GM12878 (cell line): ENCODE measurements around the gene CYP2C18. TPM values are rescaled to one million over a fixed set of nuclear protein-coding genes. Genes with fewer than 3 reads are reported as not detected.

Experiments
- ATAC-seq: fragments of 200-7000 bp; cut with Tn5 transposase; 3 replicates; pipeline ENCODE4 v1.9.1; 2020; ENCODE audit warnings: mild to moderate bottlenecking, moderate library complexity
- BruUV-seq: library from RNA; stranded (reverse); fragments of 400-500 nt; replicated peaks from 2 replicates; lab custom pipeline; 2021; lab: Mats Ljungman, UMichigan
- CTCF ChIA-PET: fragments of 300-600 bp; sonication (Branson Sonifier 250); formaldehyde crosslinking; extraction: SDS; loops from one replicate; lab custom pipeline; 2021; ENCODE audit warnings: inconsistent platforms; lab: Yijun Ruan, JAX
- POLR2A ChIA-PET: fragments of 350-600 bp; formaldehyde crosslinking; extraction: SDS; loops from one replicate; lab custom pipeline; 2021; ENCODE audit warnings: inconsistent platforms; lab: Charles Lee
- RAD21 ChIA-PET: fragments of 300-600 bp; sonication (Branson Sonifier 250); formaldehyde crosslinking; loops from one replicate; lab custom pipeline; 2023; ENCODE audit warnings: antibody characterized with exemption; ENCODE audit not compliant: unreplicated experiment; lab: Charles Lee
- SMC1A ChIA-PET: fragments of 300-600 bp; sonication (Branson Sonifier 250); formaldehyde crosslinking; loops from one replicate; lab custom pipeline; 2023; ENCODE audit not compliant: unreplicated experiment, uncharacterized antibody; lab: Charles Lee
- DNase-seq: peaks from one replicate; pipeline ENCODE4 v3.0.0-alpha.2; 2011; ENCODE audit warnings: low read depth, low spot score
- FAIRE-seq: peaks from 3 replicates; lab custom pipeline; 2011; peaks lifted over from hg19 to GRCh38; lab: Jason Lieb, UNC
- H2AFZ ChIP-seq: 2 replicates; pipeline ENCODE4 v1.6.0; 2011; ENCODE audit warnings: low read depth, low read length, control low read depth; ENCODE audit not compliant: control insufficient read depth
- H3K27ac ChIP-seq: 2 replicates; pipeline ENCODE4 v1.5.1; 2011; ENCODE audit warnings: control low read depth; ENCODE audit not compliant: control insufficient read depth, insufficient read depth
- H3K27me3 ChIP-seq, 2 experiments: replicated peaks in 1 of 2; 2 replicates each; pipeline versions ENCODE4 v1.6.0 to v1.6.1; 2011; ENCODE audit warnings: low read length in 1 of 2; ENCODE audit not compliant: control insufficient read depth in 2 of 2, insufficient read depth in 2 of 2
- H3K36me3 ChIP-seq, 2 experiments: 2 replicates each; pipeline ENCODE4 v1.5.1; 2011; ENCODE audit warnings: low read length in 1 of 2; ENCODE audit not compliant: control insufficient read depth in 2 of 2, insufficient read depth in 2 of 2
- H3K4me1 ChIP-seq: 2 replicates; pipeline ENCODE4 v1.6.1; 2011; ENCODE audit warnings: mild to moderate bottlenecking, low read length, moderate library complexity, mixed read lengths; ENCODE audit not compliant: control insufficient read depth, insufficient read depth
- H3K4me2 ChIP-seq: 2 replicates; pipeline ENCODE4 v1.6.0; 2011; ENCODE audit warnings: control low read depth; ENCODE audit not compliant: control insufficient read depth, insufficient read depth
- H3K4me3 ChIP-seq: fragments of 200-600 bp; sonication (generic); 2 replicates; pipeline ENCODE4 v1.5.1; 2016
- H3K79me2 ChIP-seq: 2 replicates; pipeline ENCODE4 v1.6.0; 2011; ENCODE audit warnings: low read length; ENCODE audit not compliant: control insufficient read depth, insufficient read depth
- H3K9ac ChIP-seq: 2 replicates; pipeline ENCODE4 v1.8.0; 2011; ENCODE audit warnings: low read length, control low read depth, mixed read lengths; ENCODE audit not compliant: control insufficient read depth, insufficient read depth
- H3K9me3 ChIP-seq: replicated peaks from 3 replicates; pipeline ENCODE4 v1.5.1; 2011; ENCODE audit warnings: mild to moderate bottlenecking, low read length; ENCODE audit not compliant: control insufficient read depth, insufficient read depth
- H4K20me1 ChIP-seq: 2 replicates; pipeline ENCODE4 v1.6.0; 2011; ENCODE audit not compliant: control insufficient read depth, insufficient read depth
- ASH2L ChIP-seq: fragments of 300-600, 200-600 bp; sonication (generic); IDR thresholded peaks from 2 replicates; pipeline ENCODE4 v1.6.1; 2017; ENCODE audit warnings: low read depth, mild to moderate bottlenecking, borderline replicate concordance
- ATF2 ChIP-seq: IDR thresholded peaks from 2 replicates; pipeline ENCODE4 v1.6.1; 2012; ENCODE audit warnings: low read length, inconsistent platforms
- BACH1 ChIP-seq: fragments of 450-650 bp; IDR thresholded peaks from 2 replicates; pipeline ENCODE4 v1.6.1; 2017; ENCODE audit warnings: mild to moderate bottlenecking, borderline replicate concordance
- BMI1 ChIP-seq: fragments of 450-650 bp; IDR thresholded peaks from 2 replicates; pipeline ENCODE4 v1.6.1; 2016; ENCODE audit warnings: mild to moderate bottlenecking, moderate library complexity, borderline replicate concordance
- CREM ChIP-seq: IDR thresholded peaks from 2 replicates; pipeline ENCODE4 v1.6.1; 2014; ENCODE audit warnings: antibody characterized with exemption, low read depth
- EZH2 ChIP-seq: IDR thresholded peaks from 2 replicates; pipeline ENCODE4 v1.6.1; 2012; ENCODE audit warnings: low read depth, mild to moderate bottlenecking, control low read depth, inconsistent platforms, low read length, borderline replicate concordance; ENCODE audit not compliant: control insufficient read depth
- GATAD2B ChIP-seq: fragments of 450-650 bp; conservative IDR thresholded peaks from 2 replicates; pipeline ENCODE4 v1.6.1; 2017; ENCODE audit warnings: low read depth, mild to moderate bottlenecking, moderate library complexity
- HDAC2 ChIP-seq: fragments of 200-600 bp; sonication (generic); IDR thresholded peaks from 2 replicates; pipeline ENCODE4 v1.6.1; 2017
- HDAC6 ChIP-seq: fragments of 200-600 bp; sonication (generic); IDR thresholded peaks from one replicate; pipeline ENCODE4 v1.8.0; 2017; ENCODE audit warnings: antibody characterized with exemption; ENCODE audit not compliant: unreplicated experiment
- KAT2A ChIP-seq: conservative IDR thresholded peaks from 2 replicates; pipeline ENCODE4 v1.6.1; 2011; ENCODE audit warnings: low read depth, low read length; ENCODE audit not compliant: control insufficient read depth
- NBN ChIP-seq: fragments of 450-650 bp; IDR thresholded peaks from 2 replicates; pipeline ENCODE4 v1.6.1; 2016
- POLR2A ChIP-seq: IDR thresholded peaks from 2 replicates; pipeline ENCODE4 v1.6.1; 2011; ENCODE audit warnings: low read depth, mild to moderate bottlenecking, low read length
- SMAD1 ChIP-seq: fragments of 450-650 bp; IDR thresholded peaks from 2 replicates; pipeline ENCODE4 v1.6.1; 2018; ENCODE audit warnings: mild to moderate bottlenecking, low read depth; ENCODE audit not compliant: partially characterized antibody
- STAT3 ChIP-seq: IDR thresholded peaks from 2 replicates; pipeline ENCODE4 v1.6.1; 2011; ENCODE audit warnings: low read depth, low read length, improper control_type of control experiment
- SUZ12 ChIP-seq: fragments of 200-600 bp; sonication (generic); IDR thresholded peaks from one replicate; pipeline ENCODE4 v1.6.1; 2018; ENCODE audit warnings: antibody characterized with exemption, mild to moderate bottlenecking; ENCODE audit not compliant: unreplicated experiment
- YBX1 ChIP-seq: fragments of 450-650 bp; IDR thresholded peaks from 2 replicates; pipeline ENCODE4 v1.6.1; 2016; ENCODE audit warnings: antibody characterized with exemption
- YY1 ChIP-seq: IDR thresholded peaks from 2 replicates; pipeline ENCODE4 v1.6.1; 2011; ENCODE audit warnings: low read depth, mild to moderate bottlenecking, low read length
- ZBED1 ChIP-seq: IDR thresholded peaks from 2 replicates; pipeline ENCODE4 v1.6.1; 2016; ENCODE audit warnings: borderline replicate concordance
- ZNF622 ChIP-seq: fragments of 450-650 bp; IDR thresholded peaks from 2 replicates; pipeline ENCODE4 v1.6.1; 2017; ENCODE audit warnings: mild to moderate bottlenecking, inconsistent platforms
- WGBS: methylation state at CpG from one replicate; pipeline ENCODE4 v1.1.6; 2016; ENCODE audit warnings: low lambda C conversion rate; ENCODE audit not compliant: insufficient replicate concordance, insufficient coverage; ENCODE audit errors: missing lambda C conversion rate; 5-methylcytosine and 5-hydroxymethylcytosine counted together
- in situ Hi-C: fragments of 300-500 bp; cut with MboI; formaldehyde crosslinking; loops from 9 replicates; pipeline ENCODE4 v1.14.3; 2018; ENCODE audit warnings: mixed read lengths
- intact Hi-C: fragments of 100-400 bp; cut with micrococcal nuclease; formaldehyde crosslinking; loops from one replicate; pipeline ENCODE4 v1.14.2; 2022; ENCODE audit not compliant: unreplicated experiment
- polyA plus RNA-seq, 11 experiments: library from polyadenylated mRNA; depleted of rRNA in 4 of 11; unstranded in 6 of 11; stranded (reverse) in 5 of 11; fragments of >200 nt; fragmentation: Nextera tagmentation in 4 of 11; fragmentation: Illumina TruSeq in 1 of 11; extraction: Ambion mirVana in 4 of 11; extraction: Trizol in 1 of 11; gene quantifications; 1 replicate in 1 of 11; 2 replicates in 10 of 11; pipeline versions ENCODE4 v1.2.1 to v1.2.3, GENCODE V29; 2011 to 2016; ENCODE audit warnings: inconsistent platforms in 2 of 11, missing spikeins in 2 of 11, low read depth in 1 of 11
- total RNA-seq, 4 experiments: library from RNA; depleted of rRNA in 3 of 4; stranded (reverse); fragments of >200 nt in 3 of 4; fragmentation: Illumina TruSeq in 1 of 4; extraction: Trizol in 1 of 4; gene quantifications; 2 replicates each; pipeline versions ENCODE4 v1.2.1 to v1.2.3, GENCODE V29; 2013 to 2021
- TF ChIP-seq, protein P1 (sequence below): fragments of 450-650 bp; IDR thresholded peaks from 2 replicates; pipeline ENCODE4 v1.6.1; 2016; ENCODE audit warnings: mild to moderate bottlenecking, moderate library complexity, borderline replicate concordance

CYP2C18 gene
- total and polyA plus RNA-seq, 10 of the 15 experiments (the other 5 are each of a cell fraction or from before 2014, with no cell fraction given), result 0.05 to 0.12 (median 0.07) TPM; not detected in 5

DNA sequence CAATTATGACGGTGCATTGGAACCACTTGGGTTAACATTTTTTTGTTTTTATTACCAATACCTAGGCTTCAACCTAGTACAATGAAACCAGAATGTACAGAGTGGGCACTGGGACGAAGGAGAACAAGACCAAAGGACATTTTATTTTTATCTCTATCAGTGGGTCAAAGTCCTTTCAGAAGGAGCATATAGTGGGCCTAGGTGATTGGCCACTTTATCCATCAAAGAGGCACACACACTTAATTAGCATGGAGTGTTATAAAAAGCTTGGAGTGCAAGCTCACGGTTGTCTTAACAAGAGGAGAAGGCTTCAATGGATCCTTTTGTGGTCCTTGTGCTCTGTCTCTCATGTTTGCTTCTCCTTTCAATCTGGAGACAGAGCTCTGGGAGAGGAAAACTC lies 78.9 kb downstream of the CYP2C18 start, which contains the start of gene CYP2C19:
Gene CYP2C19 (plus strand): TSS at position 289 of the 400 bp plus-strand sequence. CDS start 25 bp downstream, at position 314.
- ChIA-PET CTCF (no interaction called here), POLR2A (no interaction called here)
- no peak within 1 kb of the TSS for H3K4me2 ChIP-seq
- BruUV-seq, result no TSS peak
- no peak for DNase-seq
- intact Hi-C loops (no loop called here), in situ Hi-C loops (no loop called here)
- no peaks in the 10 kb centered on the region for H3K4me1 ChIP-seq
- no peak within 1 kb of the TSS for H3K9ac ChIP-seq
- no peak within 1 kb of the TSS for H2AFZ ChIP-seq
- no peaks in the 10 kb centered on the region for H3K27me3 ChIP-seq
- H3K79me2 ChIP-seq, result no peaks in the 10 kb centered on the region
- no peak within 1 kb of the TSS for H3K4me3 ChIP-seq
- TF ChIP-seq HDAC2 (no peak), ZNF622 (no peak), STAT3 (no peak), CREM (no peak), HDAC6 (no peak), BMI1 (no peak), ASH2L (no peak), GATAD2B (no peak), POLR2A (no peak), KAT2A (no peak), NBN (no peak), SUZ12 (no peak), YY1 (no peak), EZH2 (no peak), SMAD1 (no peak), ATF2 (no peak), BACH1 (no peak), YBX1 (no peak), ZBED1 (no peak)
- TF ChIP-seq, protein P1, sequence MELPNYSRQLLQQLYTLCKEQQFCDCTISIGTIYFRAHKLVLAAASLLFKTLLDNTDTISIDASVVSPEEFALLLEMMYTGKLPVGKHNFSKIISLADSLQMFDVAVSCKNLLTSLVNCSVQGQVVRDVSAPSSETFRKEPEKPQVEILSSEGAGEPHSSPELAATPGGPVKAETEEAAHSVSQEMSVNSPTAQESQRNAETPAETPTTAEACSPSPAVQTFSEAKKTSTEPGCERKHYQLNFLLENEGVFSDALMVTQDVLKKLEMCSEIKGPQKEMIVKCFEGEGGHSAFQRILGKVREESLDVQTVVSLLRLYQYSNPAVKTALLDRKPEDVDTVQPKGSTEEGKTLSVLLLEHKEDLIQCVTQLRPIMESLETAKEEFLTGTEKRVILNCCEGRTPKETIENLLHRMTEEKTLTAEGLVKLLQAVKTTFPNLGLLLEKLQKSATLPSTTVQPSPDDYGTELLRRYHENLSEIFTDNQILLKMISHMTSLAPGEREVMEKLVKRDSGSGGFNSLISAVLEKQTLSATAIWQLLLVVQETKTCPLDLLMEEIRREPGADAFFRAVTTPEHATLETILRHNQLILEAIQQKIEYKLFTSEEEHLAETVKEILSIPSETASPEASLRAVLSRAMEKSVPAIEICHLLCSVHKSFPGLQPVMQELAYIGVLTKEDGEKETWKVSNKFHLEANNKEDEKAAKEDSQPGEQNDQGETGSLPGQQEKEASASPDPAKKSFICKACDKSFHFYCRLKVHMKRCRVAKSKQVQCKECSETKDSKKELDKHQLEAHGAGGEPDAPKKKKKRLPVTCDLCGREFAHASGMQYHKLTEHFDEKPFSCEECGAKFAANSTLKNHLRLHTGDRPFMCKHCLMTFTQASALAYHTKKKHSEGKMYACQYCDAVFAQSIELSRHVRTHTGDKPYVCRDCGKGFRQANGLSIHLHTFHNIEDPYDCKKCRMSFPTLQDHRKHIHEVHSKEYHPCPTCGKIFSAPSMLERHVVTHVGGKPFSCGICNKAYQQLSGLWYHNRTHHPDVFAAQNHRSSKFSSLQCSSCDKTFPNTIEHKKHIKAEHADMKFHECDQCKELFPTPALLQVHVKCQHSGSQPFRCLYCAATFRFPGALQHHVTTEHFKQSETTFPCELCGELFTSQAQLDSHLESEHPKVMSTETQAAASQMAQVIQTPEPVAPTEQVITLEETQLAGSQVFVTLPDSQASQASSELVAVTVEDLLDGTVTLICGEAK, result no peak
- TF ChIP-seq, all 136 proteins: peak for 0
- RAD21 ChIA-PET, result no interaction called here
- no peaks in the 10 kb centered on the region for H3K36me3 ChIP-seq
- no peak for ATAC-seq
- no peak within 1 kb of the TSS for H3K27ac ChIP-seq
- FAIRE-seq, result no peak
- H4K20me1 ChIP-seq, result no peaks in the 10 kb centered on the region
- H3K9me3 ChIP-seq, result no peaks in the 10 kb centered on the region
- WGBS, result 9% methylated on average over 3 of the region's 3 CpGs
- SMC1A ChIA-PET, result no interaction called here
